IPS-15b (cell line): Measurements from ENCODE around the gene FHDC1.

Source experiments
- H3K27me3 ChIP-seq: one replicate; pipeline ENCODE4 v1.6.1; 2013; ENCODE audit warnings: low read length; ENCODE audit not compliant: control insufficient read depth, insufficient read depth
- H3K36me3 ChIP-seq: one replicate; pipeline ENCODE4 v1.6.1; 2013; ENCODE audit warnings: low read length; ENCODE audit not compliant: control insufficient read depth, insufficient read depth
- H3K4me1 ChIP-seq: one replicate; pipeline ENCODE4 v1.6.1; 2013; ENCODE audit warnings: mild to moderate bottlenecking, low read length; ENCODE audit not compliant: control insufficient read depth, insufficient read depth
- H3K4me3 ChIP-seq: one replicate; pipeline ENCODE4 v1.5.1; 2013; ENCODE audit warnings: low read depth, low read length
- H3K9ac ChIP-seq: one replicate; pipeline ENCODE4 v1.6.1; 2013; ENCODE audit warnings: low read depth, mild to moderate bottlenecking, low read length
- H3K9me3 ChIP-seq: one replicate; pipeline ENCODE4 v1.6.1; 2013; ENCODE audit warnings: mild to moderate bottlenecking, low read length; ENCODE audit not compliant: control insufficient read depth, insufficient read depth

The FHDC1 gene

DNA sequence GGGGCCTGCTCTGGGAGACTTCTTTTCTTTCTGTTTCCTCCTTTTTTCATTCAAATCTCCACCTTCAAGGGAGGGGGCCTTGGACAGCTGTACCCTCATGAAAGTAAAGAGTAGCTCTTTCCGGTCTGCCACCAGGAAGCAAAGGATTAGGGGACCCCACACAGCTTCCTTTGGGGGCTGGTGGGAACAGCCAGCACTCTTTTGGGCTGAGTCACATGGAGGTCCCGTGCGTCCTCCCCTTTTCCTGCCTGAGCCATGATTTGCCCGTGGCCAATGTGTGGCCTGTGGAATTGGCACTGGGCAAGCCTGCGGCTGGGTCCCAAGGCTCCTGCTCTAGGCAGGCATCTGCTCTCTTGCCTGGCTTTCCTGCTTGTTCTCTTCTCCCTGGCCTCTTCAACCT is 65.5 kb downstream of the FHDC1 start:
- Histone ChIP-seq H3K27me3 (no peaks in the 10 kb centered on the region), H3K36me3 (no peaks in the 10 kb centered on the region), H3K9me3 (no peaks in the 10 kb centered on the region), H3K4me1 (peaks cover 19% of the 10 kb centered on the region), H3K4me3 (no peak overlapping the region), H3K9ac (peak overlapping the region; percentile 57)

DNA sequence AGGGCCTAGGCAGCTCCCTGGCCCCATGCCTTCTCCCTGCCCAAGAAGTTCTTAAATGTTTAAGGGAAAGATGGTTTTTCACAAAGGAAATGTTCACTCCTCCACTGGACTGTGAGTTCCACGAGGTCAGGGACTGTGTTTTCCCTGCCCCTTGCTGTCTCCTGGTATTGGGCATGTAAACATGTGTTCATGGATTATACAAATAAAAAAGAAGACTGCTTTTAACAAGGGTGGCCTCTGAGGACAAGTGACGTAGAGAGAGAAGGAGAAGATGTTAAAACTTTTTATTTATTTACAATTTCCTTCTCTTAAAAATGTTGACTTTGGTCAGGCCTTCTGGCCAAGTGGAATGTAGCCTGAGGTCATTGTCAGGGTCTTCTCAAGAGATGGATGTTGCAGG is 66.0 kb downstream of the FHDC1 start:
- Histone ChIP-seq H3K36me3 (no peaks in the 10 kb centered on the region), H3K9me3 (no peaks in the 10 kb centered on the region), H3K27me3 (no peaks in the 10 kb centered on the region), H3K4me1 (peaks cover 18% of the 10 kb centered on the region), H3K9ac (no peak overlapping the region), H3K4me3 (no peak overlapping the region)

DNA sequence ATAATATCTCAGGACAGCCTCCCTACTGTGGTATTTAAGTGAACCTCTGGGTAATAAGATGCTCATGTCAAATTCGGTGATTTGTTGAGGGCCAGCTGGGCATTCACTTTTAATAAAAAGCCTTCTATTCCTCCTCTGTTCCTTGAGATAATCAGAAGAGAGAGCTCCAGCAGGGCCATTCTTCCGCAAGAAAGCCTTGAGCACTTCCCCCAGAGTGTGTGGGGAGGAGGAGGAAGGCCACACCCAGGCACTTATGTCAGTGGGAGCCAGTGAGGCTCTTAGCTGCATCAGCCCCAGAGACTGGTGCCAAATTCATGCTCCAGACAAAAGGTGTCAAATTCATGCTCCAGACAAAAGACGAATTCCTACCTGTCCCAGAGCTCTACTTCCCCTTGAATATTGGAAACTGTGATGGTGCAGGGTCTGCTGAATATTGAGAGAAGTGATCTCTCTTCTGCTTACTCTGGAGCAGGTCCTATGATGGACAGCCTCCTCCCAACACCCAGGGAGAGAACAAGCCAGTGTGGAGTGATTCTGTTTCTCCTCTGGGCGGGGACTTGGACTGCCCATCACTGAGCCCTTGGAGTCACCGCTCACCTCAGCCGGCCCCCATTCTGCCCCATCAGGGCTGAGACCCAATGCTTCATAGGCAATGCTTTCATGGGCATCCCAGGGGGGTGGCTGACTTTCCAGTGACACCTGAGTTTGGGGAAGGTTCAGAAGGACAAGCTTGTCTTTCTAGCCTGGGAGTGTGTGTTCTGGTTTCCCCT is 68.1 kb downstream of the FHDC1 start:
- no peaks in the 10 kb centered on the region for H3K36me3 ChIP-seq
- H3K9ac ChIP-seq, result no peak overlapping the region
- H3K9me3 ChIP-seq, result no peaks in the 10 kb centered on the region
- H3K4me3 ChIP-seq, result no peak overlapping the region
- no peaks in the 10 kb centered on the region for H3K27me3 ChIP-seq
- peaks cover 18% of the 10 kb centered on the region for H3K4me1 ChIP-seq

DNA sequence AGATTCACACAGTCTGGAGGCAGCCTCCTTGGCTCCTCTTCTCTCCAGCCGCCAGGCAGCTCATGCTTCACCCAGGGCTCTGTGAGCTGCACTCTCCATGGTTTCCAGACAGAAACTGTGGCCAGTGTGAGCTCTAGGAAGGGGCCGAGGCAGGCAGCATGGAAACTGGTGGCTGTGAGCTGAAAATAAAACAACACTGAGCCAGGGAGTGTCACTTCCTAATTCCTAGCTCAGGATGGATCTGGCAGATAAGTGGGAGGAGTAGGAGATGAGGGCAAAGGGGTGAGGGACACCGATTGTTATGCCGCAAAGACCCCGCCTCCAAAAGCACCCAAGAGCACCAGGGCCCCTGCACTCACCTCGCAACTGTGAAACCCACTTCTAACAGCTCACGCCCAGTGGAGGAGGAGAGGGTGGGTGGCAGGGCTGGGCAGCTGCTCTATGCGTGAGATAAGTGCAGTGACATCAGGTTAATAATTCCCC is 69.8 kb downstream of the FHDC1 start:
- H3K4me3 ChIP-seq, result no peak overlapping the region
- H3K27me3 ChIP-seq, result no peaks in the 10 kb centered on the region
- H3K9ac ChIP-seq, result no peak overlapping the region
- H3K4me1 ChIP-seq, result peaks cover 18% of the 10 kb centered on the region
- H3K9me3 ChIP-seq, result no peaks in the 10 kb centered on the region
- no peaks in the 10 kb centered on the region for H3K36me3 ChIP-seq

DNA sequence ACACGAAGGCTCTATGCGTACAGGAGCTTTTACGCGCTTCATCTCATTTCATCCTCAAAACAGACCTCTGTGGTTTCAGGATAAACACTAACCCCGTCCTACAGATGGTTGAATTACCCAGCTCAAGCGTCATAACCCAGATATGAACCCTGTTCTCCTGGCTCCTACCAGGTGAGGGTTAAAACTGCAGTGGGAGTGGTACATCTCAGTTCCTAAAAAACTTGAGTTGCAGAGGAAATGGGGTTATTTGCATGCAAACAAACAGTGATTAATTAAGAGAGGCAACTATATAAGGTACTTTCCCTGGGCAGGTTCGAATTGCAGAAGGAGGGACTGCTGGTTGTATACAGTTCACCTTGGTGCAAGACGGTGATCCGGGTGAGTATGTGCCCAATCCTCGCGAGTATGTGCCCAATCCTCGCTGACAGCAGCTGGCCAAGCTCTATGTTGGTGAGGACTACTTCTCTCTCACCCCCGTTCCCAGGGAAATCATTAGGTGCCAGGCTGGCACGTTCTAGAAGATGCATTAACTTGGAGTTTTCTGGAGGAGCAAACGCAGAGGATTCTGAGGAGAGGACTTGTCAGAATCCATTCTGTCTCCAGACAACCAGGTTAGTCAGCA is 72.6 kb downstream of the FHDC1 start:
- H3K9ac ChIP-seq, result no peak overlapping the region
- H3K36me3 ChIP-seq, result no peaks in the 10 kb centered on the region
- no peaks in the 10 kb centered on the region for H3K27me3 ChIP-seq
- no peaks in the 10 kb centered on the region for H3K9me3 ChIP-seq
- no peak overlapping the region for H3K4me3 ChIP-seq
- H3K4me1 ChIP-seq, result peaks cover 11% of the 10 kb centered on the region

DNA sequence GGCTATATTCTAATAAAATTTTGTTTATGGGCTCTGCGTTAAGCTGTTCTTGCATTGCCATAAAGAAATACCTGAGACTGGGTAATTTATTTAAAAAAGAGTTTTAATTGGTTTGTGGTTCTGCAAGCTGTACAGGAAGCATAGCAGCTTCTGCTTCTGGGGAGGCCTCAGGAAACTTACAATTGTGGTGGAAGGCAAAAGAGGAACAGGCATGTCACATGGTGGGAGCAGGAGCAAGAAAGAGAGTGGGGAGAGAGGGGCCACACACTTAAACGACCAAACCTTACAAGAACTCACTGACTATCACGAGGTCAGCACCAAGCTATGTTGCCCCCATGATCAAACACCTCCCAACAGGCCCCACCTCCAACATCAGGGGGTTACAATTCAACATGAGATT is 74.0 kb downstream of the FHDC1 start:
- no peak overlapping the region for H3K9ac ChIP-seq
- H3K27me3 ChIP-seq, result no peaks in the 10 kb centered on the region
- no peaks in the 10 kb centered on the region for H3K36me3 ChIP-seq
- no peaks in the 10 kb centered on the region for H3K9me3 ChIP-seq
- H3K4me3 ChIP-seq, result no peak overlapping the region
- H3K4me1 ChIP-seq, result peaks cover 2% of the 10 kb centered on the region

DNA sequence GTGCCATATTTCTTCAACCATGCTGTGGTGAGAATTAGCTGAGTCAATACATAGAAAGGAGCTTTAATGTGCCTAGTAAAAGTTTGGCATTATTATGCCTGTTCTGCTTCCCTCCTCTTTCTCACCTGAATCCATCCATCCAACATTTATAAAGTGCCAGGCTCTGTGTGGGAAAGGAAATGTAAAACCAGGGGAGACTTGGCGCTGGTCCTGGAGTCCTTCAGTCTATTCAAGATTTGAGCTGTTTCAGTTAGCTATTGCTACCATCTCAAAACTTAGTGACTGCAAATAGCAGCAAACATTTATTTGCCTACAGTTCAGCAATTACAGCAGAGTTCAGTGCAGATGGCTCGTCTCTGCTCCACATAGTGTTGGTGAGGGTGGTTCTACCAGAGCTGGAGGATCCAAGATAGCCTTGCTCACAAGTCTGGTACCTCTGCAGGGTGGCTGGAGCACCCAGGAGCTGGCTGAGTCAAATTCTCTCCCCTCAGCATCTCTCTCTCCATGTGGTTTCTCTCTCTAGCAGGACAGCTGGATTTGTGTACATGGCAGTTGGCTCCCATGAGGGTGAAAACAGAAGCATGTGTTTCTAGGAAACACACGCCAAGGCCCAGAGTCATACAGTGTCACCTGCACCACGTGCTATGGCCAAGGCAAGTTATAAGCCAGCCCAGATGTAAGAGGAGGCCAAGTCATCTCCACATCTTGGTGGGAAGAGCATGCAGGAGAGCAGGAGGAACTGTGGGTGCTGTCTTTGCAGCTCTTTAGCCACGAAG is 77.3 kb downstream of the FHDC1 start:
- Histone ChIP-seq H3K4me1 (no peaks in the 10 kb centered on the region), H3K9me3 (no peaks in the 10 kb centered on the region), H3K9ac (no peak overlapping the region), H3K27me3 (no peaks in the 10 kb centered on the region), H3K4me3 (no peak overlapping the region), H3K36me3 (no peaks in the 10 kb centered on the region)

DNA sequence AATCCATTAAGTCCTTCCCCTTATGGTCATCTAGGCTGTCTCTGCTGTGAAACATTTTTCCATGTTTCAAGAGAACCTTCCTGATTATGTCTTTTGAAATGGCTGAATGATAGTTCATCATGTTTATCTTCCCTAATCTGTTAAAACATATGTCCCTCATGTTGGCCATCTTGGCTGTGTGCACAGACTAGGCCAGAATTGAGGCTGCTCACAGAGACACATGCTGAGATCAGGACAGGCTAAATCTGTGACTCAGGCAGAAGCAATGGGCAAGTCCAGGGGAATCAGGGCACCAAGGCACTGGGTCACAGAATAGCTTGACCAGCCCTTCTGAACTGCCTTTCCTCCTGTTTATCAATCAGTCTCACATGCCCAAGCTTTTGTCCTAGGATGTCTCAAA is 78.3 kb downstream of the FHDC1 start:
- no peaks in the 10 kb centered on the region for H3K36me3 ChIP-seq
- no peaks in the 10 kb centered on the region for H3K27me3 ChIP-seq
- H3K4me1 ChIP-seq, result no peaks in the 10 kb centered on the region
- no peak overlapping the region for H3K4me3 ChIP-seq
- H3K9me3 ChIP-seq, result no peaks in the 10 kb centered on the region
- no peak overlapping the region for H3K9ac ChIP-seq

DNA sequence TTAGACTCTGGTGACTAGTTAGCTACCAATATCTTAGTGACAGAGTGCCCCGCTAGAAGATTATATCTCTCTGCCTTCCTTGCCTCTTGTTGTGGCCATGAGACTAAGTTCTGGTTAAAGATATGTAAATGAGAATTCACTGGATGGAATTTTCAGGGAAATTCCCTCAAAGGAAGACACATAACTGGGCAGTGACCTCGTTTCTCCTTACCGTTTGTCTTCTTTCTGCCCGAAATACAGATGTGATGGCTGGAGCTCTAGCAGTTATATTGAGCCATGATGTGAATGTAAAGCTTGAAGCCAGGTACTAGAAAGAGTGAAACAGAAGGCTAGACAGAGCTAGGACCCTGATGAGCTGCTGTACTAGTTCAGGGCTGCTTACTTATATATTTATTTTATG is 80.5 kb downstream of the FHDC1 start:
- H3K4me1 ChIP-seq, result no peaks in the 10 kb centered on the region
- no peaks in the 10 kb centered on the region for H3K9me3 ChIP-seq
- no peak overlapping the region for H3K4me3 ChIP-seq
- H3K9ac ChIP-seq, result no peak overlapping the region
- no peaks in the 10 kb centered on the region for H3K36me3 ChIP-seq
- H3K27me3 ChIP-seq, result no peaks in the 10 kb centered on the region

DNA sequence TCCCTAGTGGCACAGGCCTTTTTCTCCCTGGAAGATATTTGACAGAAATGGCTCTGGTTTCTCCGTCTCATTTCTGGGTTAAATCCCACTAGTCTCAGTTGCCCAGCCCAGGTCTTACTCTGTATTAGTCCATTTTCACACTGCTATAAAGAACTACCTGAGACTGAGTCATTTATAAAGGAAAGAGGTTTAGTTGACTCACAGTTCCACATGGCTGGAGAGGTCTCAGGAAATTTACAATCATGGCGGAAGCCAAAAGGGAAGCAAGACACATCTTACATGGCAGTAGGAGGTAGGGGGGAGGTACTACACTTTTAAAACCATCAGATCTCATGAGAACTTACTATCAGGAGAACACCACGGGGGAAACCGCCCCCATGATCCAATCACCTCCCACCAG is 81.9 kb downstream of the FHDC1 start:
- H3K9me3 ChIP-seq, result no peaks in the 10 kb centered on the region

DNA sequence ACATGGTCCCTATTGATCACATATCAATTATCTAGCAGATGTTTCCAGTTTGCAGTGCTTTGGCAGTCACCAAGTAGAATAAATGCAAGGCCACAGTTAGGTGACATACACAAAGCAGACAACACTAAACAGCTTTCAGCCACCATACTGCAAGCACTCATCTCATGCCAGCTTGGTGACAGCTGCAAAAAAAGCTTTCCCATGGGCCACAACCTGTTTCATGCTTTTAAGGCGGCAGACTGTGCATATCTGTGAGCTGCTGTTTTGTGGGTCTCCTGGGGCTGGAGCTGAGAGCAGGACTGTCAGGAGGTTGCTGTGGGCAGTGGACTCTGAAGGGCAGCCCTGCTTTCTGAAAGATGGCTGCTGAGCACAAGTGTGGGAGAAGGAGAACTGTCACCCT is 82.6 kb downstream of the FHDC1 start:
- H3K36me3 ChIP-seq, result no peaks in the 10 kb centered on the region
- no peaks in the 10 kb centered on the region for H3K27me3 ChIP-seq
- no peaks in the 10 kb centered on the region for H3K4me1 ChIP-seq
- no peak overlapping the region for H3K4me3 ChIP-seq
- H3K9me3 ChIP-seq, result no peaks in the 10 kb centered on the region
- no peak overlapping the region for H3K9ac ChIP-seq

More for the DNA sequence above, 81.9 kb downstream of the FHDC1 start:
- H3K4me1 ChIP-seq, result no peaks in the 10 kb centered on the region
- H3K9ac ChIP-seq, result no peak overlapping the region
- no peaks in the 10 kb centered on the region for H3K27me3 ChIP-seq
- no peaks in the 10 kb centered on the region for H3K36me3 ChIP-seq
- no peak overlapping the region for H3K4me3 ChIP-seq
